HepG2 (cell line): Measurements from ENCODE around the gene ZNF48. TPM values are rescaled to one million over a fixed set of nuclear protein-coding genes. Genes with fewer than 3 reads are reported as not detected.

Experiments used
- AFF4 ChIP-seq: sonication (generic); formaldehyde crosslinking; IDR thresholded peaks from 2 replicates; pipeline ENCODE4 v1.4.0; 2020; ENCODE audit warnings: missing genetic modification reagents
- DR1 ChIP-seq: sonication (generic); formaldehyde crosslinking; IDR thresholded peaks from 2 replicates; pipeline ENCODE4 v1.8.0; 2021; ENCODE audit warnings: mild to moderate bottlenecking, missing genetic modification reagents, inconsistent platforms
- ELF4 ChIP-seq: sonication (generic); formaldehyde crosslinking; IDR thresholded peaks from 2 replicates; pipeline ENCODE4 v1.5.0; 2020; ENCODE audit warnings: missing genetic modification reagents, mild to moderate bottlenecking, moderate library complexity, borderline replicate concordance
- GTF3A ChIP-seq: sonication (generic); formaldehyde crosslinking; conservative IDR thresholded peaks from 2 replicates; pipeline ENCODE4 v1.4.0; 2020; ENCODE audit warnings: mild to moderate bottlenecking, missing genetic modification reagents
- ISX ChIP-seq: sonication (generic); formaldehyde crosslinking; conservative IDR thresholded peaks from 2 replicates; pipeline ENCODE4 v1.5.0; 2020; ENCODE audit warnings: missing genetic modification reagents
- MAFG ChIP-seq: sonication (generic); formaldehyde crosslinking; IDR thresholded peaks from 2 replicates; pipeline ENCODE4 v1.5.1; 2020; ENCODE audit warnings: mild to moderate bottlenecking, missing genetic modification reagents
- MAX ChIP-seq: IDR thresholded peaks from 2 replicates; pipeline ENCODE4 v1.6.1; 2012; ENCODE audit warnings: inconsistent platforms
- MYPOP ChIP-seq: sonication (generic); formaldehyde crosslinking; IDR thresholded peaks from 2 replicates; pipeline ENCODE4 v1.8.1; 2023; ENCODE audit warnings: mild to moderate bottlenecking, moderate library complexity, missing genetic modification reagents
- PCBP2 ChIP-seq: fragments of 200-400 bp; formaldehyde crosslinking; optimal IDR thresholded peaks from 2 replicates; pipeline ENCODE3; 2018; ENCODE audit warnings: low read length, low read depth; ENCODE audit not compliant: poor library complexity, severe bottlenecking
- POLR2A ChIP-seq, 2 experiments: IDR thresholded peaks; 2 replicates each; pipeline ENCODE4 v1.6.1; 2011; ENCODE audit warnings: low read depth in 2 of 2, low read length in 2 of 2, mild to moderate bottlenecking in 1 of 2, moderate library complexity in 1 of 2; ENCODE audit not compliant: insufficient read depth in 1 of 2
- RARA ChIP-seq: IDR thresholded peaks from 2 replicates; pipeline ENCODE4 v1.6.1; 2016; ENCODE audit warnings: missing genetic modification reagents, missing compliant biosample characterization
- SRY ChIP-seq: sonication (generic); formaldehyde crosslinking; IDR thresholded peaks from 2 replicates; pipeline ENCODE4 v1.8.0; 2022; ENCODE audit warnings: mild to moderate bottlenecking, missing genetic modification reagents
- STAG1 ChIP-seq: sonication (generic); formaldehyde crosslinking; IDR thresholded peaks from 2 replicates; pipeline ENCODE4 v1.4.0; 2020; ENCODE audit warnings: missing genetic modification reagents
- TAF1 ChIP-seq: sonication (generic); formaldehyde crosslinking; IDR thresholded peaks from 2 replicates; pipeline ENCODE4 v1.4.0; 2020; ENCODE audit warnings: missing genetic modification reagents
- ZFYVE20 ChIP-seq: sonication (generic); formaldehyde crosslinking; IDR thresholded peaks from 2 replicates; pipeline ENCODE4 v1.8.0; 2023; ENCODE audit warnings: low read depth, mild to moderate bottlenecking, moderate library complexity, missing genetic modification reagents, borderline replicate concordance
- ZNF142 ChIP-seq: sonication (generic); formaldehyde crosslinking; IDR thresholded peaks from 2 replicates; pipeline ENCODE4 v1.4.0; 2020; ENCODE audit warnings: missing genetic modification reagents
- ZNF20 ChIP-seq: sonication (generic); formaldehyde crosslinking; IDR thresholded peaks from 2 replicates; pipeline ENCODE4 v1.4.0; 2020; ENCODE audit warnings: mild to moderate bottlenecking, moderate library complexity, missing genetic modification reagents
- ZNF501 ChIP-seq: sonication (generic); formaldehyde crosslinking; IDR thresholded peaks from 2 replicates; pipeline ENCODE4 v1.5.1; 2020; ENCODE audit warnings: mild to moderate bottlenecking, moderate library complexity, missing genetic modification reagents
- ZNF670 ChIP-seq: sonication (generic); formaldehyde crosslinking; IDR thresholded peaks from 2 replicates; pipeline ENCODE4 v1.8.0; 2022; ENCODE audit warnings: mild to moderate bottlenecking, missing genetic modification reagents, borderline replicate concordance
- ZNF768 ChIP-seq: sonication (generic); formaldehyde crosslinking; IDR thresholded peaks from 2 replicates; pipeline ENCODE4 v1.4.0; 2020; ENCODE audit warnings: missing genetic modification reagents
- ZNF879 ChIP-seq: sonication (generic); formaldehyde crosslinking; IDR thresholded peaks from 2 replicates; pipeline ENCODE4 v1.8.1; 2023; ENCODE audit warnings: missing genetic modification reagents
- polyA plus RNA-seq, 8 experiments: library from polyadenylated mRNA; depleted of rRNA in 3 of 8; stranded (reverse) in 7 of 8; unstranded in 1 of 8; fragments of >200 nt; fragmentation: Illumina TruSeq in 4 of 8; extraction: Trizol in 4 of 8; gene quantifications; 2 replicates each; pipeline versions ENCODE4 v1.2.1 to v1.2.3, GENCODE V29; 2011 to 2016; ENCODE audit warnings: low read depth in 4 of 8, missing spikeins in 1 of 8, mixed read lengths in 1 of 8; ENCODE audit not compliant: insufficient read depth in 1 of 8
- total RNA-seq, 5 experiments: library from RNA; depleted of rRNA; stranded (reverse); fragments of >200 nt; fragmentation: Illumina TruSeq; extraction: Trizol; gene quantifications; 2 replicates each; pipeline ENCODE4 v1.2.3, GENCODE V29; 2016; ENCODE audit warnings: low read depth in 1 of 5

ZNF48 gene
- total and polyA plus RNA-seq, 2 of the 13 experiments (the other 11 are each of a cell fraction or from before 2014, with no cell fraction given) = 9.9 to 12.3 TPM

- TF ChIP-seq ZNF142 (peak; percentile 14; the same call in 1 of the 2 replicates), ZNF670 (no peak), RARA (CRISPR knock-in tag) (no peak), STAG1 (CRISPR knock-in tag) (no peak), MAX (peak; percentile 48; the same call in 1 of the 2 replicates), ELF4 (CRISPR knock-in tag) (no peak), TAF1 (CRISPR knock-in tag) (no peak; the same call in 1 of the 2 replicates), ZNF768 (CRISPR knock-in tag) (no peak), PCBP2 (no peak), POLR2A (IDR thresholded peaks at IDR 0.05; ENCODE audit: insufficient read depth in 1 of 2, low read depth in 2 of 2, low read length in 2 of 2) (0 out of 4 replicates have a peak, but pooled peaks have one; percentile 29 to 40), AFF4 (CRISPR knock-in tag) (no peak), ZNF879 (CRISPR knock-in tag) (no peak), SRY (0 out of 2 replicates have a peak, but pooled peaks have one; percentile 33), MAFG (no peak), MYPOP (CRISPR knock-in tag) (no peak), DR1 (no peak), ZFYVE20 (CRISPR knock-in tag) (no peak), ISX (CRISPR knock-in tag) (no peak), ZNF501 (CRISPR knock-in tag) (no peak), ZNF20 (CRISPR knock-in tag) (no peak), GTF3A (CRISPR knock-in tag) (no peak)
Measured at GRCh38 chr16:30369938-30370455, 25.2 kb upstream of the ZNF48 start (continued).
